HepG2 (cell line): ENCODE data around the gene CPT1C. TPM values are rescaled to one million over a fixed set of nuclear protein-coding genes. Genes with fewer than 3 reads are reported as not detected.

Experiments used
- HNF1B ChIP-seq: sonication (generic); formaldehyde crosslinking; IDR thresholded peaks from 2 replicates; pipeline ENCODE4 v1.5.1; 2020; ENCODE audit warnings: mild to moderate bottlenecking, moderate library complexity, missing genetic modification reagents
- IRF9 ChIP-seq: sonication (generic); formaldehyde crosslinking; IDR thresholded peaks from 2 replicates; pipeline ENCODE4 v1.8.0; 2022; ENCODE audit warnings: missing genetic modification reagents, mild to moderate bottlenecking, borderline replicate concordance
- LRRFIP1 ChIP-seq: sonication (generic); formaldehyde crosslinking; conservative IDR thresholded peaks from 2 replicates; pipeline ENCODE4 v1.4.0; 2020; ENCODE audit warnings: missing genetic modification reagents
- MAX ChIP-seq: IDR thresholded peaks from 2 replicates; pipeline ENCODE4 v1.6.1; 2012; ENCODE audit warnings: inconsistent platforms
- NFKB2 ChIP-seq: sonication (generic); formaldehyde crosslinking; IDR thresholded peaks from 2 replicates; pipeline ENCODE4 v1.4.0; 2020; ENCODE audit warnings: missing genetic modification reagents, borderline replicate concordance
- PCBP2 ChIP-seq: fragments of 200-400 bp; formaldehyde crosslinking; optimal IDR thresholded peaks from 2 replicates; pipeline ENCODE3; 2018; ENCODE audit warnings: low read length, low read depth; ENCODE audit not compliant: poor library complexity, severe bottlenecking
- POGZ ChIP-seq: sonication (generic); formaldehyde crosslinking; IDR thresholded peaks from 2 replicates; pipeline ENCODE4 v1.4.0; 2020; ENCODE audit warnings: mild to moderate bottlenecking, missing genetic modification reagents
- PRDM10 ChIP-seq: sonication (generic); formaldehyde crosslinking; IDR thresholded peaks from 2 replicates; pipeline ENCODE4 v1.4.0; 2020; ENCODE audit warnings: low read depth, missing genetic modification reagents
- RFXAP ChIP-seq: sonication (generic); formaldehyde crosslinking; IDR thresholded peaks from 2 replicates; pipeline ENCODE4 v1.4.0; 2020; ENCODE audit warnings: missing genetic modification reagents, borderline replicate concordance
- STAG1 ChIP-seq: sonication (generic); formaldehyde crosslinking; IDR thresholded peaks from 2 replicates; pipeline ENCODE4 v1.4.0; 2020; ENCODE audit warnings: missing genetic modification reagents
- STAT5B ChIP-seq: sonication (generic); formaldehyde crosslinking; IDR thresholded peaks from 2 replicates; pipeline ENCODE4 v1.4.0; 2020; ENCODE audit warnings: missing genetic modification reagents
- ZBTB38 ChIP-seq: sonication (generic); formaldehyde crosslinking; IDR thresholded peaks from 2 replicates; pipeline ENCODE4 v1.5.1; 2020; ENCODE audit warnings: mild to moderate bottlenecking, missing genetic modification reagents
- ZNF24 ChIP-seq: fragments of 450-650 bp; IDR thresholded peaks from 2 replicates; pipeline ENCODE4 v1.6.1; 2017; ENCODE audit warnings: antibody characterized with exemption, mild to moderate bottlenecking
- ZNF292 ChIP-seq: sonication (generic); formaldehyde crosslinking; IDR thresholded peaks from 2 replicates; pipeline ENCODE4 v1.8.1; 2022; ENCODE audit warnings: mild to moderate bottlenecking, low read depth, missing genetic modification reagents, borderline replicate concordance
- ZNF496 ChIP-seq: sonication (generic); formaldehyde crosslinking; IDR thresholded peaks from 2 replicates; pipeline ENCODE4 v1.8.1; 2023; ENCODE audit warnings: mild to moderate bottlenecking, moderate library complexity, missing genetic modification reagents; ENCODE audit not compliant: insufficient replicate concordance
- ZNF556 ChIP-seq: sonication (generic); formaldehyde crosslinking; IDR thresholded peaks from 2 replicates; pipeline ENCODE4 v1.4.0; 2020; ENCODE audit warnings: mild to moderate bottlenecking, missing genetic modification reagents, borderline replicate concordance
- ZNF598 ChIP-seq: sonication (generic); formaldehyde crosslinking; IDR thresholded peaks from 2 replicates; pipeline ENCODE4 v1.5.1; 2020; ENCODE audit warnings: mild to moderate bottlenecking, missing genetic modification reagents, borderline replicate concordance
- ZNF777 ChIP-seq: sonication (generic); formaldehyde crosslinking; IDR thresholded peaks from 2 replicates; pipeline ENCODE4 v1.4.0; 2020; ENCODE audit warnings: missing genetic modification reagents
- polyA plus RNA-seq, 8 experiments: library from polyadenylated mRNA; depleted of rRNA in 3 of 8; stranded (reverse) in 7 of 8; unstranded in 1 of 8; fragments of >200 nt; fragmentation: Illumina TruSeq in 4 of 8; extraction: Trizol in 4 of 8; gene quantifications; 2 replicates each; pipeline versions ENCODE4 v1.2.1 to v1.2.3, GENCODE V29; 2011 to 2016; ENCODE audit warnings: low read depth in 4 of 8, missing spikeins in 1 of 8, mixed read lengths in 1 of 8; ENCODE audit not compliant: insufficient read depth in 1 of 8
- total RNA-seq, 5 experiments: library from RNA; depleted of rRNA; stranded (reverse); fragments of >200 nt; fragmentation: Illumina TruSeq; extraction: Trizol; gene quantifications; 2 replicates each; pipeline ENCODE4 v1.2.3, GENCODE V29; 2016; ENCODE audit warnings: low read depth in 1 of 5

Gene CPT1C
- total and polyA plus RNA-seq, 2 of the 13 experiments (the other 11 are each of a cell fraction or from before 2014, with no cell fraction given): 0.18 TPM; not detected in 1

GRCh38 chr19:49680421-49681351 is 10.2 kb upstream of the CPT1C start (continued):
- TF ChIP-seq STAT5B (no peak), HNF1B (0 out of 2 replicates have a peak, but pooled peaks have one; percentile 18), PRDM10 (CRISPR knock-in tag) (peak; percentile 69; the same call in 1 of the 2 replicates), POGZ (CRISPR knock-in tag) (no peak), ZNF292 (no peak), MAX (peak; percentile 53; the same call in 1 of the 2 replicates), ZNF777 (CRISPR knock-in tag) (no peak), ZNF556 (CRISPR knock-in tag) (0 out of 2 replicates have a peak, but pooled peaks have one; percentile 38), IRF9 (CRISPR knock-in tag) (no peak), LRRFIP1 (no peak), PCBP2 (no peak), ZNF24 (no peak), RFXAP (CRISPR knock-in tag) (no peak; the same call in 1 of the 2 replicates), NFKB2 (peak; percentile 45; the same call in 1 of the 2 replicates), ZNF496 (no peak), STAG1 (peak; percentile 78), ZNF598 (peak; percentile 28; the same call in 1 of the 2 replicates), ZBTB38 (0 out of 2 replicates have a peak, but pooled peaks have one; percentile 33)
